ENCODE data around the gene TRIM7.

TRIM7 gene

DNA sequence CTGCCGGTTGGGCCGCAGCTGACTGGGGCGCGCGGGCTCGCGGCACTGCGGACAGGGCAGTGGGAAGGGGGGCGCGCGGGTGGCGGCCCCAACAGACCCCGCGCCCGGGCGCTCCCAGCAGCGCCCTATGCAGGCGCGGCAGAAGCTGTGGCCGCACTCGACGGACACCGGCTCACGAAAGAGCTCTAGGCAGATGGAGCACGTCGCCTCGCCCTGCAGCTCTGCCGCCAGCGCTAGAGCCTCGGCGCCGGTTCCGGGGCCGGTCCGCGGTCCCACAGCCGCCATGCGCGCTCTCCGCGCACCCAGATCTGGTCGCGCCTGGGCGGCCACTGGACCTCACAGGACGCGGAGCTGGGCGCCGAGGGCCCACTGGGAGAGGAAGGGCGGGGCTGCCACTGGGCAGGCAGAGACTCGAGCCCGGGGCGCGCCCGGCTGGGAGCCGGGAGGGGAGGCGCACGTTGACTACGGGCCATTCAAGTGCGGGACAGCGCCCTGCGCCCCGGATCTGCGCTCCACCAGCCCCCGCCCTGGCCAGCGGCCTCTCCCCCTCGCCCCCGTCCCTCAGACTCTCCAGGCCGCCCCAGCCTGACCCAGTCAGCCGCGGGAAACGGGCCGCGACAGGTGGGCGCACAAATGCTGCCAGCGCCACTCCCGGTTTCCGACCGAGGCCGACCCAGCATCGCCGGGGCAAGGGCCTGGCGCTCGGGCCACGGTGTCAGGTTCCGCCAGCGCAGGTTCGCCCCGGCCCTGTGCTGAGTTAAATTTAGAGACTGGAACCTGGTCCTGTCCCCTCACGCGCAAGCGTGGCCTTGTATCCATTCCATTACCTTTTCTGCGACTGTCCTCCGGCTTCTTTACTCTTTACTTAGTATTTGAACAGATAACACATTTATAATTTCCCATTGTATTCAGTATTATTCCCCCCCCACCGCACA is at the start of gene TRIM7:
Gene TRIM7, minus strand, starts transcription at position 371 of the 935 bp plus-strand sequence. Its CDS starts 86 bp downstream, at position 285.
- peak; percentile 39 for DNase-seq (ENCODE audit: low read depth)
- H3K4me3 ChIP-seq (ENCODE audit: control insufficient read depth, low read depth, low read length): peak within 1 kb of the TSS; percentile 66
- TF ChIP-seq CTCF (conservative IDR thresholded peaks at IDR 0.05; ENCODE audit: control insufficient read depth, insufficient read depth, low read depth, low read length): no peak

DNA sequence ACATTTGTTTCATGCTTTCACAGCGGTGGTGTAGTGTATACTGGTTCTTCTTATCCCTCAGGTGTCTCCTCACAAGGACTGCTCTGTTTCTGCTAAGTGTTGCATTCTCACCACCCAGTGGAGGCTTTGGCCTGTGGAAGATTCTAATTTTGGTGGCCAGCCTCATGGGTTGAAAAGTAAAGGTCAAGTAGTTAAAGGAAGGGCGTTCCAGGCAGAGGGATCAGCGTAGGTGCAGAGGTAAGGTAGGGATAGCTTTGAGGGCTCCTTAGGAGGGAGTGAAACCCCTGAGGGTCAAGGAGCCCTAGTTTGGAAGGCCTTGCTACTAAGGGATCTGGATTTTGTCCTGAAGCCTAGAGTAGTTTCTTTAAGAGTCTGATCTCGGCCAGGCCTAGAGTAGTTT is 43.3 kb upstream of the TRIM7 start:
- DNase-seq (ENCODE audit: low read depth): no peak
- TF ChIP-seq CTCF (conservative IDR thresholded peaks at IDR 0.05; ENCODE audit: control insufficient read depth, insufficient read depth, low read depth, low read length): no peak
- peak overlapping the region; percentile 95 for H3K4me3 ChIP-seq (ENCODE audit: control insufficient read depth, low read depth, low read length)

- TF ChIP-seq CTCF (conservative IDR thresholded peaks at IDR 0.05; ENCODE audit: control insufficient read depth, insufficient read depth, low read depth, low read length): no peak
- H3K4me3 ChIP-seq (ENCODE audit: control insufficient read depth, low read depth, low read length): peak overlapping the region; percentile 95
- peak; percentile 77 for DNase-seq (ENCODE audit: low read depth)
These were observed 41.5 kb upstream of the TRIM7 start for GRCh38 chr5:181246276-181247049.

GRCh38 chr5:181245427-181246275 is 40.7 kb upstream of the TRIM7 start:
- DNase-seq (ENCODE audit: low read depth): no peak
- no peak for TF ChIP-seq CTCF (conservative IDR thresholded peaks at IDR 0.05; ENCODE audit: control insufficient read depth, insufficient read depth, low read depth, low read length)
- peak overlapping the region; percentile 95 for H3K4me3 ChIP-seq (ENCODE audit: control insufficient read depth, low read depth, low read length)

GRCh38 chr5:181243564-181244343 is 38.8 kb upstream of the TRIM7 start, which contains the start of gene RACK1:
Gene RACK1, minus strand, starts transcription at chr5:181243906. Its CDS starts 106 bp downstream, at chr5:181243800.
- TF ChIP-seq CTCF (conservative IDR thresholded peaks at IDR 0.05; ENCODE audit: control insufficient read depth, insufficient read depth, low read depth, low read length): no peak
- peak within 1 kb of the TSS; percentile 98 for H3K4me3 ChIP-seq (ENCODE audit: control insufficient read depth, low read depth, low read length)
- peak; percentile 85 for DNase-seq (ENCODE audit: low read depth)

Data from fibroblast of mammary gland (primary cell).